Endothelial cell of umbilical vein (primary cell): ENCODE measurements around the gene GALNT10. TPM values are rescaled to one million over a fixed set of nuclear protein-coding genes. Genes with fewer than 3 reads are reported as not detected.

Source experiments
- BruUV-seq: library from RNA; stranded (reverse); fragments of 400-500 nt; replicated peaks from 2 replicates; lab custom pipeline; 2021; lab: Mats Ljungman, UMichigan
- CTCF ChIA-PET: fragments of 300-600, 350-600 bp; sonication (Branson Sonifier 250); formaldehyde crosslinking; loops from one replicate; lab custom pipeline; 2021; ENCODE audit warnings: antibody characterized with exemption, inconsistent platforms; lab: Charles Lee
- POLR2A ChIA-PET: fragments of 300-600, 350-600 bp; sonication (Branson Sonifier 250); formaldehyde crosslinking; loops from one replicate; lab custom pipeline; 2021; ENCODE audit warnings: antibody characterized with exemption, inconsistent platforms; lab: Charles Lee
- DNase-seq: peaks from one replicate; pipeline ENCODE4 v3.0.0-alpha.2; 2011; ENCODE audit warnings: low read depth, low spot score
- FAIRE-seq: peaks from 2 replicates; lab custom pipeline; 2011; peaks lifted over from hg19 to GRCh38; lab: Jason Lieb, UNC
- H2AFZ ChIP-seq: 2 replicates; pipeline ENCODE4 v1.6.0; 2012; ENCODE audit warnings: low read depth, low read length, control low read depth, inconsistent platforms
- H3K27ac ChIP-seq: 2 replicates; pipeline ENCODE4 v1.5.1; 2011; ENCODE audit warnings: low read depth, mild to moderate bottlenecking, control low read depth, low read length, moderate library complexity; ENCODE audit not compliant: insufficient read depth
- H3K27me3 ChIP-seq, 2 experiments: 2 replicates each; pipeline versions ENCODE4 v1.6.0 to v1.6.1; 2011; ENCODE audit warnings: low read length in 2 of 2, mixed read lengths in 1 of 2; ENCODE audit not compliant: control insufficient read depth in 2 of 2, insufficient read depth in 2 of 2
- H3K36me3 ChIP-seq, 2 experiments: 2 replicates in 1 of 2; 3 replicates in 1 of 2; pipeline ENCODE4 v1.5.1; 2011; ENCODE audit warnings: low read length in 2 of 2, mild to moderate bottlenecking in 1 of 2, moderate library complexity in 1 of 2; ENCODE audit not compliant: control insufficient read depth in 2 of 2, insufficient read depth in 2 of 2; ENCODE audit errors: extremely low read depth in 1 of 2
- H3K4me1 ChIP-seq: 3 replicates; pipeline ENCODE4 v1.5.1; 2011; ENCODE audit warnings: mild to moderate bottlenecking, low read length; ENCODE audit not compliant: control insufficient read depth, insufficient read depth; ENCODE audit errors: extremely low read depth
- H3K4me2 ChIP-seq: 2 replicates; pipeline ENCODE4 v1.6.1; 2011; ENCODE audit warnings: low read length, control low read depth, mixed read lengths; ENCODE audit not compliant: insufficient read depth
- H3K4me3 ChIP-seq, 3 experiments: fragments of 200-600 bp in 1 of 3; sonication (generic), shearing (Covaris generic) in 1 of 3; replicated peaks in 1 of 3; 2 replicates each; pipeline ENCODE4 v1.5.1; 2011 to 2016; ENCODE audit warnings: control low read depth in 3 of 3, low read length in 3 of 3, mild to moderate bottlenecking in 2 of 3, inconsistent platforms in 1 of 3, low read depth in 1 of 3, moderate library complexity in 1 of 3; ENCODE audit not compliant: insufficient read depth in 1 of 3
- H3K79me2 ChIP-seq: 2 replicates; pipeline ENCODE4 v1.6.0; 2012; ENCODE audit warnings: low read length, inconsistent platforms; ENCODE audit not compliant: control insufficient read depth, insufficient read depth
- H3K9ac ChIP-seq: replicated peaks from 2 replicates; pipeline ENCODE3; 2011; ENCODE audit warnings: low read length, control low read depth; ENCODE audit not compliant: insufficient read depth; ENCODE audit errors: extremely low read depth
- H3K9me1 ChIP-seq: replicated peaks from 3 replicates; pipeline ENCODE4 v1.6.0; 2011; ENCODE audit warnings: mild to moderate bottlenecking, low read length; ENCODE audit not compliant: control insufficient read depth, insufficient read depth; ENCODE audit errors: extremely low read depth
- H3K9me3 ChIP-seq: replicated peaks from 2 replicates; pipeline ENCODE4 v1.5.1; 2012; ENCODE audit warnings: low read length, inconsistent platforms; ENCODE audit not compliant: control insufficient read depth, insufficient read depth
- H4K20me1 ChIP-seq: replicated peaks from 2 replicates; pipeline ENCODE3; 2011; ENCODE audit warnings: mild to moderate bottlenecking, low read length; ENCODE audit not compliant: control insufficient read depth, insufficient read depth; ENCODE audit errors: extremely low read depth
- EZH2 ChIP-seq: IDR thresholded peaks from 2 replicates; pipeline ENCODE4 v1.6.1; 2012; ENCODE audit warnings: borderline replicate concordance, low read depth, mild to moderate bottlenecking, moderate library complexity, low read length, inconsistent platforms; ENCODE audit not compliant: severe bottlenecking
- FOS ChIP-seq: IDR thresholded peaks from 2 replicates; pipeline ENCODE4 v1.6.1; 2011; ENCODE audit warnings: mild to moderate bottlenecking, low read length, moderate library complexity, borderline replicate concordance; ENCODE audit not compliant: insufficient read depth
- GATA2 ChIP-seq: IDR thresholded peaks from 2 replicates; pipeline ENCODE4 v1.7.0; 2011; ENCODE audit warnings: low read depth, mild to moderate bottlenecking, moderate library complexity, mixed read lengths, low read length; ENCODE audit not compliant: insufficient read length, insufficient read depth
- JUN ChIP-seq: IDR thresholded peaks from 2 replicates; pipeline ENCODE4 v1.6.1; 2011; ENCODE audit warnings: borderline replicate concordance, low read depth; ENCODE audit not compliant: insufficient read length, insufficient read depth
- MYC ChIP-seq: IDR thresholded peaks from one replicate; pipeline ENCODE4 v1.6.1; 2011; ENCODE audit warnings: mild to moderate bottlenecking, low read depth, low read length
- POLR2A ChIP-seq: IDR thresholded peaks from 2 replicates; pipeline ENCODE4 v1.6.1; 2012; ENCODE audit warnings: low read depth, mild to moderate bottlenecking, control low read depth, low read length
- POLR2AphosphoS5 ChIP-seq: IDR thresholded peaks from 2 replicates; pipeline ENCODE4 v1.6.1; 2012; ENCODE audit warnings: low read depth, mild to moderate bottlenecking, control low read depth, low read length, moderate library complexity; ENCODE audit not compliant: insufficient read depth
- dilution Hi-C: fragments of 300-500 bp; cut with MboI; formaldehyde crosslinking; loops from one replicate; pipeline ENCODE4 v1.15.0; 2019; ENCODE audit warnings: low sequenced_read_pairs; ENCODE audit not compliant: extremely low pct_ligation_motif_present
- intact Hi-C: fragments of 100-400 bp; cut with micrococcal nuclease; formaldehyde crosslinking; loops from one replicate; pipeline ENCODE4 v1.10.0; 2022
- polyA plus RNA-seq, 4 experiments: library from polyadenylated mRNA; depleted of rRNA in 3 of 4; stranded (reverse) in 3 of 4; unstranded in 1 of 4; fragments of >200 nt; gene quantifications; 2 replicates each; pipeline versions ENCODE4 v1.2.1 to v1.2.3, GENCODE V29; 2011 to 2012; ENCODE audit warnings: missing spikeins in 1 of 4
- total RNA-seq: library from RNA; stranded (reverse); gene quantifications from 2 replicates; pipeline ENCODE4 v1.2.3, GENCODE V29; 2021
- TF ChIP-seq, protein P1 (sequence below), 2 donors: IDR thresholded peaks; 1 replicate in 1 of 2; 2 replicates in 1 of 2; pipeline ENCODE4 v1.5.1; 2011; ENCODE audit warnings: low read length in 2 of 2, mild to moderate bottlenecking in 2 of 2, moderate library complexity in 2 of 2, control low read depth in 1 of 2, inconsistent platforms in 1 of 2, low read depth in 1 of 2; ENCODE audit not compliant: insufficient read depth in 1 of 2; ENCODE audit errors: extremely low read depth in 1 of 2
- TF ChIP-seq, protein P2 (sequence below): IDR thresholded peaks from 2 replicates; pipeline ENCODE4 v1.6.1; 2011; ENCODE audit not compliant: insufficient read depth, insufficient read length

GALNT10 gene
- total and polyA plus RNA-seq, 2 donors (not counting 3 experiments of a cell fraction or from before 2014, with no cell fraction given), result 70.2 to 77.6 TPM

GRCh38 chr5:154418344-154418820 is 227.8 kb downstream of the GALNT10 start:
- H3K4me3 ChIP-seq, result no peak overlapping the region
- dilution Hi-C loops (no loop called here), intact Hi-C loops (no loop called here)
- no peaks in the 10 kb centered on the region for H3K27me3 ChIP-seq
- H3K27ac ChIP-seq, result no peak overlapping the region
- no peak overlapping the region for H3K9ac ChIP-seq
- no peaks in the 10 kb centered on the region for H3K9me3 ChIP-seq
- H3K79me2 ChIP-seq, result no peaks in the 10 kb centered on the region
- H3K36me3 ChIP-seq, result peaks cover 7 to 19% of the 10 kb centered on the region in 2 experiments
- BruUV-seq, result no TSS peak
- H2AFZ ChIP-seq, result no peak overlapping the region
- no peak for TF ChIP-seq GATA2
- no peak for TF ChIP-seq MYC
- TF ChIP-seq EZH2, result no peak
- TF ChIP-seq, protein P1, sequence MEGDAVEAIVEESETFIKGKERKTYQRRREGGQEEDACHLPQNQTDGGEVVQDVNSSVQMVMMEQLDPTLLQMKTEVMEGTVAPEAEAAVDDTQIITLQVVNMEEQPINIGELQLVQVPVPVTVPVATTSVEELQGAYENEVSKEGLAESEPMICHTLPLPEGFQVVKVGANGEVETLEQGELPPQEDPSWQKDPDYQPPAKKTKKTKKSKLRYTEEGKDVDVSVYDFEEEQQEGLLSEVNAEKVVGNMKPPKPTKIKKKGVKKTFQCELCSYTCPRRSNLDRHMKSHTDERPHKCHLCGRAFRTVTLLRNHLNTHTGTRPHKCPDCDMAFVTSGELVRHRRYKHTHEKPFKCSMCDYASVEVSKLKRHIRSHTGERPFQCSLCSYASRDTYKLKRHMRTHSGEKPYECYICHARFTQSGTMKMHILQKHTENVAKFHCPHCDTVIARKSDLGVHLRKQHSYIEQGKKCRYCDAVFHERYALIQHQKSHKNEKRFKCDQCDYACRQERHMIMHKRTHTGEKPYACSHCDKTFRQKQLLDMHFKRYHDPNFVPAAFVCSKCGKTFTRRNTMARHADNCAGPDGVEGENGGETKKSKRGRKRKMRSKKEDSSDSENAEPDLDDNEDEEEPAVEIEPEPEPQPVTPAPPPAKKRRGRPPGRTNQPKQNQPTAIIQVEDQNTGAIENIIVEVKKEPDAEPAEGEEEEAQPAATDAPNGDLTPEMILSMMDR (IDR thresholded peaks at IDR 0.05; ENCODE audit: extremely low read depth in 1 of 2, insufficient read depth in 1 of 2, low read depth in 1 of 2, low read length in 2 of 2), result no peak
- TF ChIP-seq, protein P2, sequence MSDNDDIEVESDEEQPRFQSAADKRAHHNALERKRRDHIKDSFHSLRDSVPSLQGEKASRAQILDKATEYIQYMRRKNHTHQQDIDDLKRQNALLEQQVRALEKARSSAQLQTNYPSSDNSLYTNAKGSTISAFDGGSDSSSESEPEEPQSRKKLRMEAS, result no peak
- TF ChIP-seq POLR2A, result no peak
- no peak for TF ChIP-seq JUN
- TF ChIP-seq POLR2AphosphoS5, result no peak
- no peak for TF ChIP-seq FOS
- H3K4me2 ChIP-seq, result no peak overlapping the region
- ChIA-PET CTCF (interaction anchor here (1.0 to 2.1 kb wide), 3 partner anchors 9 to 221 kb away, joined by 3 to 4 read pairs (median 4); no protein-coding TSS in a partner anchor), POLR2A (no interaction called here)
- FAIRE-seq (no peak), DNase-seq (no peak)
- H3K4me1 ChIP-seq, result no peaks in the 10 kb centered on the region
- H4K20me1 ChIP-seq, result no peaks in the 10 kb centered on the region
- H3K9me1 ChIP-seq, result no peaks in the 10 kb centered on the region
